Measurements from ENCODE around the gene RPL27A. TPM values are rescaled to one million over a fixed set of nuclear protein-coding genes. Genes with fewer than 3 reads are reported as not detected.
"Not testable (repeated sequence)": the region's sequence is repeated elsewhere in the genome, so short reads cannot be mapped to it uniquely, and the experiment has no call there.

The RPL27A gene
- total RNA-seq, result 305 and 645 TPM in 2 replicates

GRCh38 chr11:8682303-8683114, at the start of gene RPL27A, which contains the start of gene TRIM66:
RPL27A (plus strand) TSS chr11:8682792; CDS start chr11:8682814, 22 bp downstream.
TRIM66 (minus strand) TSS chr11:8682665; CDS start chr11:8672274, 10,391 bp downstream.
- DNase-seq (ENCODE audit: low read depth), result peak; percentile 85

GRCh38 chr11:8634498-8634897, 48.1 kb upstream of the RPL27A start:
- DNase-seq (ENCODE audit: low read depth), result no peak

- DNase-seq (ENCODE audit: low read depth), result no peak
Measured at GRCh38 chr11:8636127-8636526, 46.5 kb upstream of the RPL27A start.

GRCh38 chr11:8638300-8638699, 44.3 kb upstream of the RPL27A start:
- DNase-seq (ENCODE audit: low read depth), result no peak

DNA sequence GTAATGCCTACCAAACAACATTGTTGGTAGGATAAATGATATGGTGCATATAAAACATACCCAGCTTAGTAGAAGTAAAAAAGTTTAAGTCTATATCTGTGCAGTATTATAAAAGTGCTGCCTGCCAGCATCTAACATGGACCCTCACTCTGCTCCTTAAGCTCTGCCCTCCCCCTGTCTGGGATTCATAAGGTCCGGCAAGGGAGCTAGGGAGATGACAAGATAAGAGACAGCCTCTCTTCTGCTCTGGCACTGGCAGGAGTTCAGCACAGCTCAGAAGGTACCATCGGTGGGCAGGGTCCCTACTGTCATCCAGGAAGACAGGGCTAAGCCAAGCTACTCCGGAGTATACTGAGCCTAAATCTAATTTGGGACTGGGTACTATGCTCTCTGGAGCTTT, 42.9 kb upstream of the RPL27A start:
- no peak for DNase-seq (ENCODE audit: low read depth)

- no peak for DNase-seq (ENCODE audit: low read depth)
Measured at GRCh38 chr11:8640267-8640906, 42.2 kb upstream of the RPL27A start.

- DNase-seq (ENCODE audit: low read depth), result no peak
Measured at GRCh38 chr11:8641332-8641731, 41.3 kb upstream of the RPL27A start.

- DNase-seq (ENCODE audit: low read depth), result no peak
Measured at GRCh38 chr11:8642196-8642841, 40.3 kb upstream of the RPL27A start.

DNA sequence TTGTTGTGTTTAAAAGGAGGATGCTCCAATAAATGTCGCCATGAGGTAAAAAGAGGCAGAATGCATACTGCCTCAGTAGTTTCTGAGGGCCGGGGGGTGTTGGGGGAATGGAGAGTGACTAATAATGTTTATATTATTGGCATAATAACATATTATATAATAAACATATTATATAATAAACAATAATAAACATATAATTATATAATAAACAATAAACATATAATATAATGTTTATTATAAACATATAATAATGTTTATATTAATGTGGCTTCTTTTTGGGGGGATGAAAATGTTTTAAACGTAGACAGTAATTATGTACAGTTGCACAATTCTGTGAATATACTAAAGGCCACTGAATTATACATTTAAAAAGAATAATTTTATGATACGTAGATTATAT, 35.7 kb upstream of the RPL27A start:
- DNase-seq (ENCODE audit: low read depth), result no peak

- DNase-seq (ENCODE audit: low read depth), result peak; percentile 16
Measured at GRCh38 chr11:8649361-8649760, 33.2 kb upstream of the RPL27A start.

DNA sequence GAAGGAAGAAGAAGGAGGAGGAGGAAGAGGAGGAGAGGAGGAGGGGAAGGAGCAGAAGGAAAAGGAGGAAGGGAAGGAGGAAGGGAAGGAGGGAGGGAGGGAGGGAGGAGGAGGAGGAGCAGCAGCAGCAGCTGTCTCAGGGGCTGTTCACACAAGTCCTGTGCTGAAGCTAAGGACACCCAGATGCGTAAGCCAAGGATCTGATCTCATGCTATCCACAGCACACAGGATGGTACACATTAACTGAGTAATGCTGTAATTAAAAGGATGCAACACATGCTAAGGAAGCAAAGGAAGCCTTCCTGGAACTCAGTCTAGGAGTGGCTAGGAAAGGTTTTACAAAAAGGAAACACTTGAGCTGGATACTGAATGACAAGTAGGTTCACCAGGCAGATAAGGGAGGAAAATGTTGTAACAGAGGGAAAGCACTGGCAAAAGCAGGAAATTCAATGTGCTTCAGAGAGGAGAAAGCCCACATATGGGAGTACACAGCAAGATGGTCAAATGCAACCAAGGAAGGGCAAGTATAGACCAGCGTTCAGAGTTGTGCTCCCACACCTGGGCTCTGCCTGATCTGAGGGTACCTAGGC, 32.1 kb upstream of the RPL27A start:
- peak; percentile 23 for DNase-seq (ENCODE audit: low read depth)

- peak; percentile 86 for DNase-seq (ENCODE audit: low read depth)
Measured at GRCh38 chr11:8652140-8652539, 30.5 kb upstream of the RPL27A start.

DNA sequence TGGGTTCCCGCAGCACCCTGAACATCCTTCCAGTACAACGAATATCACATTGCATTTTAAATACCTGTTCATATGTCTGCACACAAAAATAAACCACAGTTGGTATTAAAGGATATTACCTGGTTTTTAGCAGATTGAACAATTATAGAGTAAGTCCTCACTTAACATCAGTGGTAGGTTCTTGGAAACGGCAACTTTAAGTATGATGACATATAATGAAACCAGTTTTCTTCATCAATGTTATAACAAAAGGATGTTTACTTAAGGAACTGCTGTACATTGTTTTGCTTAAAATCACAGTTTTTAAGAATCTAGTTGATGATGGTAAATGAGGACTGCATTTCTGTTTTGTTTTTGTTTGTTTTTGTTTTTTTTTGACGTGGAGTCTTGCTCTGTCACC, 28.1 kb upstream of the RPL27A start:
- DNase-seq (ENCODE audit: low read depth), result no peak

DNA sequence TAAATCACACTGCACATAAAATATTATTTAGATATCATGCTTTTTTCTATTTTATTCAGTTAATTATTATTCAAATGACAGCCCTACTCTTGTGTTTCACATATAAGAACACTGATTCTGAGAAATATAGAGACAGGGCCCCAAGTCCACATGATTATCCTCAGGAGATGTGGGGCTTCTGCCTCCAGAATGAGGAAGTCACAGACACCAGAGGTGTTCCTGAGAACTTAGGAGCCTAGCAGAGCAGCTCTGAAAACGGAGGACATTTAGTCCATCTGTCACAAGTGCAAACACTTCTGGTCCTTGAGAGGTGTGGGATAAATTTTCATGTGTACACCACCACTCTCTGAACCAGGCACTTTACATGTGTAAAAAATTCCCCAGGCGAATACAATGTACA, 26.3 kb upstream of the RPL27A start:
- no peak for DNase-seq (ENCODE audit: low read depth)

- no peak for DNase-seq (ENCODE audit: low read depth)
Measured at GRCh38 chr11:8658321-8659057, 24.1 kb upstream of the RPL27A start.

- no peak for DNase-seq (ENCODE audit: low read depth)
Measured at GRCh38 chr11:8661001-8661795, 21.4 kb upstream of the RPL27A start.

DNA sequence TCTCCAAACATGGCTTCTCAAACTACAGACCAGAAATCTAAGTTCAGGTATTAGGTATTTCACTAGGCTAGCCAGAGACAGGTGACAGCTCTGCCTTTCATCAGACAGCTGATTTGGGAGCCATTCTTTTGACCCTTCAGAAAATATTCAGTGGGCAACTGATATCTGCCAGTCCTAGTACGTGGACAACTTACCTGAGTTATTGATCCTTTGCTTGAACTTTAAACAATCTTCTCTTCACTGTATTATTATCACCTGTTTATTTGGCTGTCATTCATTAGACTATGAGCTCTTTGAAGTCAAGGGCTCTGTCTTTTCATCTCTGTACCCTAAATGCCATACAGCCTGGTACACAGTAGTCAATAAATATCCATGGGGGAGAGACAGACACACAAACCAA, 17.4 kb upstream of the RPL27A start:
- DNase-seq (ENCODE audit: low read depth), result no peak

GRCh38 chr11:8670081-8670480, 12.5 kb upstream of the RPL27A start:
- not testable (repeated sequence) for DNase-seq (ENCODE audit: low read depth)

DNA sequence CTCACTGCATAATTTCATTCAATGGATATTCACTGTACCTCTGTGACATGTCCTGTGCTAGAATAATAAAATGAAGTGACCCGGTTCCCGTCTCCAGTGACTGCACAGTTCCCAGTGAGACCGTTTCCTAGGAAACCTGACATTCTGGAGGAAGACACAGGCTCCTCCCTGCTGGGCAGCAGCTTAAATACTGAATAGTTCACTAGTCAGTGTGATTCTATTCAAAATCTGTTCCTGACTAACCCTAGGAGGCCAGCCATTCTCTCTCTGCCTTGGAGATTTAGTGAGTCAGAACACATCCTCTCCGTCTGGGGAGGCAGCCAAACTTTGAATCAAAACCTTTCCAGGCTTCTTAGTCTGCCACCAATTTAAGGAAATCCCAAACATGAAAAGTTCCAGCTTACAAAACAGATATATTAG, 11.4 kb upstream of the RPL27A start:
- peak; percentile 93 for DNase-seq (ENCODE audit: low read depth)

GRCh38 chr11:8671651-8672062, 10.9 kb upstream of the RPL27A start:
- peak; percentile 72 for DNase-seq (ENCODE audit: low read depth)

- no peak for DNase-seq (ENCODE audit: low read depth)
Measured at GRCh38 chr11:8672346-8672745, 10.2 kb upstream of the RPL27A start.

Data from renal cortical epithelial cell (primary cell).